ENCODE measurements around the gene TNFAIP2. TPM values are rescaled to one million over a fixed set of nuclear protein-coding genes. Genes with fewer than 3 reads are reported as not detected.
A peak's percentile ranks its signal among the peaks of the same experiment; 100 is the strongest.
"Not testable (repeated sequence)": the region's sequence is repeated elsewhere in the genome, so short reads cannot be mapped to it uniquely, and the experiment has no call there.

TNFAIP2 gene
- total RNA-seq, 1 donor from 2014 or later: 82.7 TPM

DNA sequence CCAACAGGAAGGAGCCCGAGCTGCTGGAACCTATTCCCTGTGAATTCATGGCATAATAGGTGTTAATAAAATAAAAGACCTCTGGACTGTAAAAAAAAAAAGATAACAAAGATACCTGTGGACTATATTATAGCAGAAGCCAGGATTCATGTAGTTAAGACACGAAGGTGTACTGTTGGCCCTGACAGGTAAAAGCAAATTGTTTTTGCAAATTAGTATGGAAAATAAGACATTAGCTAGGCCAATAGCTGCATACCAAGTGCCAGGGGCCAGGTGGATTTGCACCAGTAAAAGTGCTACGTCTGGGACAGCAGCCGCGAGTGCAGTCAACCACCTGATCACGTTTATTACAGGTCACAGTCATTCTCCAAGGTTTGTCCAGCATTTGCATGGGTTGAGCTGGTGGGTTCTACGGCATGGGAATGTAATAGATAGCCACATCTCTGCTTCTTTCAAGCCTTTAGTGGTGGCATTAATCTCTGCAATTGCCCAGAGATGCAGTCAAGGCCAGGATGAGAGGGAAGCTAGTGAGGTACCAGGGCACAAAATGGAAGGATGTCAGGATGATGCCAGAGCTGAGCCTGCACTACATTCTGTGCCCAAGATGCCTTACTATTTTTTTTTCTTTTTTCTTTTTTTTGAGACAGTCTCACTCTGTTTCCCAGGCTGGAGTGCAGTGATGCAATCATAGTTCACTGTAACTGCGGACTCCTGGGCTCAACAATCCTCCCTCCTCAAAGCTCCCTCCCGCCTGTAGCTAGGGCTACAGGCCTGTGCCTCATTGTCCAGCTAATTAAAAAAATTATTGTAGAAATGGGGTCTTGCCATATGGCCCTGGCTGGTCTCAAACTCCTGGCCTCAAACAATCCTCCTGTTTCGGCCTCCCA lies 26.3 kb downstream of the TNFAIP2 start:
- intact Hi-C loops (cut with DNase I): no loop called here
- TF ChIP-seq, protein P1, sequence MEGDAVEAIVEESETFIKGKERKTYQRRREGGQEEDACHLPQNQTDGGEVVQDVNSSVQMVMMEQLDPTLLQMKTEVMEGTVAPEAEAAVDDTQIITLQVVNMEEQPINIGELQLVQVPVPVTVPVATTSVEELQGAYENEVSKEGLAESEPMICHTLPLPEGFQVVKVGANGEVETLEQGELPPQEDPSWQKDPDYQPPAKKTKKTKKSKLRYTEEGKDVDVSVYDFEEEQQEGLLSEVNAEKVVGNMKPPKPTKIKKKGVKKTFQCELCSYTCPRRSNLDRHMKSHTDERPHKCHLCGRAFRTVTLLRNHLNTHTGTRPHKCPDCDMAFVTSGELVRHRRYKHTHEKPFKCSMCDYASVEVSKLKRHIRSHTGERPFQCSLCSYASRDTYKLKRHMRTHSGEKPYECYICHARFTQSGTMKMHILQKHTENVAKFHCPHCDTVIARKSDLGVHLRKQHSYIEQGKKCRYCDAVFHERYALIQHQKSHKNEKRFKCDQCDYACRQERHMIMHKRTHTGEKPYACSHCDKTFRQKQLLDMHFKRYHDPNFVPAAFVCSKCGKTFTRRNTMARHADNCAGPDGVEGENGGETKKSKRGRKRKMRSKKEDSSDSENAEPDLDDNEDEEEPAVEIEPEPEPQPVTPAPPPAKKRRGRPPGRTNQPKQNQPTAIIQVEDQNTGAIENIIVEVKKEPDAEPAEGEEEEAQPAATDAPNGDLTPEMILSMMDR (IDR thresholded peaks at IDR 0.05): no peak
- TF ChIP-seq POLR2AphosphoS5 (IDR thresholded peaks at IDR 0.05; ENCODE audit: insufficient read depth in 1 of 2, low read depth in 1 of 2) (no peak), POLR2A (IDR thresholded peaks at IDR 0.05) (no peak)
- no peaks in the 10 kb centered on the region for H3K27me3 ChIP-seq
- no peak for DNase-seq (ENCODE audit: extremely low spot score in 2 of 2)
- H3K27ac ChIP-seq: no peak overlapping the region
- H3K36me3 ChIP-seq: no peaks in the 10 kb centered on the region
- H3K4me3 ChIP-seq: no peak overlapping the region
- no peaks in the 10 kb centered on the region for H3K9me3 ChIP-seq
- H3K4me1 ChIP-seq: no peaks in the 10 kb centered on the region

DNA sequence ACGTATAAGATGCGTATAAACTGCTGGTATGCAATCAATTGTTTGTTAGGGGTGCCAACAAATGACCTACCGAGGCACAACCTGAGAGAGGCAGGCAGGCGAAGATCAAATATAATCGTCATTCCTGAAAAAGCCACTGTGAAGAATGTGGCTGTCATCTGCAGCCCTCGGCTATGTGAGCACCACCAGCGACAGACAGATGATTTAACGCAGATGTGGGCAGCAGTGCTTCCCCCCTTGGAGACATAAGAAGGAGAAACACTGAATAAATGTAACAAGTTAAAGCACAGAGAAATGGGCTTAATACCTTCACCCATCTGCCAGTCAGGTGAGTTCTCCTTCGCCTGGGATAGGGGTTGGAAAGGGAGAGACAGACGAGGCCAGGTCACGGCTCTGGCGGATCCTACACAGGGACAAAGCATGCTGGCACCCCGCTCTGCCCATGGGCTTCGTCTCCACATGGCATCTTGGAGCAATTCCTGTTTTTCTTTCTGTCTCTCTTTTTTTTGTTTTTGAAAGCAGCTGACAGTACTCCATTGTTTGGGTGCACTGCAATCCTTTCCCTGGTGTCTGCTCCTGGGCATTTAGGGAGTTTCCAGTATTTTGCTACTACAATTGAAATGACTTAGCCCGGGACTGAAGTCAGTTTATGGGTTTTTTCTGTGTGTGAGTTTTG lies 28.1 kb downstream of the TNFAIP2 start:
- DNase-seq (ENCODE audit: extremely low spot score in 2 of 2): no peak
- intact Hi-C loops (cut with DNase I): no loop called here
- no peaks in the 10 kb centered on the region for H3K9me3 ChIP-seq
- H3K4me1 ChIP-seq: peaks cover 15% of the 10 kb centered on the region
- no peak overlapping the region for H3K4me3 ChIP-seq
- H3K27me3 ChIP-seq: no peaks in the 10 kb centered on the region
- TF ChIP-seq POLR2A (IDR thresholded peaks at IDR 0.05) (no peak), POLR2AphosphoS5 (IDR thresholded peaks at IDR 0.05; ENCODE audit: insufficient read depth in 1 of 2, low read depth in 1 of 2) (no peak)
- TF ChIP-seq, protein P1 (IDR thresholded peaks at IDR 0.05): no peak
- no peak overlapping the region for H3K27ac ChIP-seq
- H3K36me3 ChIP-seq: no peaks in the 10 kb centered on the region

DNA sequence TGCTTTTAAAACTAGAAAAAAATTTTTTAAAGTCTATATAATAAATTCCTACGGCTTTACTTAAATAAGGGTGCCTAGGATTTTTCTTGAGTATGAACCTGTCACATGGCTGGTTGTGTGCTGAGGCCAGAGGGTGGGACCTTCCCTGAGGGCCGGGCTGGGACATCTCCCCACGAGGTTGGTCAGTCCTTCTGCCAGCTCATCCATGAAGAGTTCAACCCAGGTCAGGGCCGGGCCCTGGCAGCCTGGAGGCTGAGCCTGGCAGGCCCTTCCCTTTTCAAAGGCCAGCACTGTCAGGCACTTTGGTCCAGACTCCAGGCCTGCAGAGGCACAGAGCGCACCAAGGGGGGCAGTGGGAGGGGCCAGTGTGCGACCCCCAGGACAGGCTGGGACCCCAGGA lies 31.7 kb downstream of the TNFAIP2 start:
- no peaks in the 10 kb centered on the region for H3K27me3 ChIP-seq
- H3K9me3 ChIP-seq: no peaks in the 10 kb centered on the region
- peak overlapping the region; percentile 20 for H3K27ac ChIP-seq
- no peak overlapping the region for H3K4me3 ChIP-seq
- peaks cover 15% of the 10 kb centered on the region for H3K4me1 ChIP-seq
- DNase-seq (ENCODE audit: extremely low spot score in 2 of 2): no peak
- TF ChIP-seq POLR2AphosphoS5 (IDR thresholded peaks at IDR 0.05; ENCODE audit: insufficient read depth in 1 of 2, low read depth in 1 of 2) (peak in 1 of 2 donors; percentile 25), POLR2A (IDR thresholded peaks at IDR 0.05) (no peak)
- TF ChIP-seq, protein P1 (IDR thresholded peaks at IDR 0.05): no peak
- H3K36me3 ChIP-seq: no peaks in the 10 kb centered on the region
- intact Hi-C loops (cut with DNase I): no loop called here

DNA sequence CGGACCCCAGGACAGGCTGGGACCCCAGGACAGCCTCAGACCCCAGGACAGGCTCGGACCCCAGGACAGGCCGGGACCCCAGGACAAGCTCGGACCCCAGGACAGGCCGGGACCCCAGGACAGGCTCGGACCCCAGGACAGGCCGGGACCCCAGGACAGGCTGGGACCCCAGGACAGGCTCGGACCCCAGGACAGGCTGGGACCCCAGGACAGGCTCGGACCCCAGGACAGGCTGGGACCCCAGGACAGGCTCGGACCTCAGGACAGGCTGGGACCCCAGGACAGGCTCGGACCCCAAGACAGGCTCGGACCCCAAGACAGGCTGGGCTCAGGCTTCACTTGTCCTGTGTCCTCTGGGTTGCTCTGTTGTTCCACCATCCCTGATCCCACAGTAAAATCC lies 32.2 kb downstream of the TNFAIP2 start:
- H3K36me3 ChIP-seq; H3K4me3 ChIP-seq; H3K9me3 ChIP-seq; intact Hi-C loops (cut with DNase I); H3K27me3 ChIP-seq; DNase-seq (ENCODE audit: extremely low spot score in 2 of 2): not testable (repeated sequence)
- Histone ChIP-seq H3K27ac (peak overlapping the region; percentile 20), H3K4me1 (peaks cover 18% of the 10 kb centered on the region)

DNA sequence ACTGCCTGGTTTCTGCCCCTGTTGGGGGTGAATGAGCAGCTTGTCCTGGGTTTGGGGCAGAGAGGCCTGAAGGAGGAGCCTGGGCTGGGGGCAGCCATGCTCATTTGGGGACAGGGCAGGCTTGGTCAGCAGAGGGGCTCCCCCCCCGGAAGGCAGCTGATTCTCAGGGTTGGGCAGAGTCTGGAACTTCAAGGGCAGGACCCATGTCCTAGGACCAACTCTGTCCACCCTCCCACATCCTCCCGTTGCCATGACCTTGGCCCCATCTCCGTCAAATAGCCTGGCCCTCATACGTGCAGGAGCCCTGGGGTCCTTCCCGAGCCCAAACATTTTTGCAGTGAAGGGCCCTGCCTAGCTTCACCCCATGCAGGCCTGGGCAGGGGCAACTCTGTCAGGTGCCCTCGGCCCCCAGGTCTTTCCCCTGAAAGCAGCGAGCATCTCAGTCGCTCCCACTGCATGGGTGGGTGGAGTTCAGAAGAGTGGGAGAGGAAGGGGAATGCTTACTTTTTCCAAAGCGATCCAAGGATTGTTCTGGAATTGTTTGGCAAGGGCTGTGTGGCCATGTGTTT lies 32.6 kb downstream of the TNFAIP2 start:
- Histone ChIP-seq H3K27ac (peak overlapping the region; percentile 20), H3K36me3 (no peaks in the 10 kb centered on the region), H3K4me3 (no peak overlapping the region), H3K27me3 (no peaks in the 10 kb centered on the region), H3K9me3 (no peaks in the 10 kb centered on the region), H3K4me1 (peaks cover 23% of the 10 kb centered on the region)
- intact Hi-C loops (cut with DNase I): no loop called here
- TF ChIP-seq, protein P1 (IDR thresholded peaks at IDR 0.05): no peak
- TF ChIP-seq POLR2A (IDR thresholded peaks at IDR 0.05) (no peak), POLR2AphosphoS5 (IDR thresholded peaks at IDR 0.05; ENCODE audit: insufficient read depth in 1 of 2, low read depth in 1 of 2) (no peak)
- DNase-seq (ENCODE audit: extremely low spot score in 2 of 2): no peak
